DND-41 (cell line): ENCODE data around the gene HOXC6.

Experiments used
- ATAC-seq: fragments of 200-7000 bp; cut with Tn5 transposase; 3 replicates; pipeline ENCODE4 v1.9.1; 2021; ENCODE audit warnings: low read depth; ENCODE audit not compliant: insufficient read depth
- DNase-seq: peaks from one replicate; pipeline ENCODE4 v3.0.0-alpha.2; 2020
- H2AFZ ChIP-seq: 2 replicates; pipeline ENCODE4 v1.6.0; 2012; ENCODE audit warnings: low read depth, low read length
- H3K27ac ChIP-seq: 2 replicates; pipeline ENCODE4 v1.5.1; 2012; ENCODE audit warnings: low read length, inconsistent platforms
- H3K27me3 ChIP-seq: fragments of 200-600 bp; sonication (generic); 2 replicates; pipeline ENCODE4 v1.6.0; 2012; ENCODE audit warnings: low read length, mild to moderate bottlenecking, inconsistent platforms; ENCODE audit not compliant: insufficient read depth, poor library complexity
- H3K36me3 ChIP-seq: 2 replicates; pipeline ENCODE4 v1.5.1; 2012; ENCODE audit warnings: low read length, inconsistent platforms; ENCODE audit not compliant: insufficient read depth
- H3K4me1 ChIP-seq: 2 replicates; pipeline ENCODE4 v1.5.1; 2012; ENCODE audit warnings: mild to moderate bottlenecking, low read length; ENCODE audit not compliant: insufficient read depth
- H3K4me2 ChIP-seq: 2 replicates; pipeline ENCODE4 v1.6.0; 2012; ENCODE audit warnings: mild to moderate bottlenecking, moderate library complexity, low read length, inconsistent platforms; ENCODE audit not compliant: insufficient read depth
- H3K4me3 ChIP-seq, 2 experiments: fragments of 200-600 bp in 1 of 2; shearing (Covaris generic) in 1 of 2; 2 replicates each; pipeline ENCODE4 v1.5.1; 2012 to 2016; ENCODE audit warnings: inconsistent platforms in 2 of 2, low read length in 2 of 2, mild to moderate bottlenecking in 2 of 2, low read depth in 1 of 2, moderate library complexity in 1 of 2
- H3K79me2 ChIP-seq: 2 replicates; pipeline ENCODE4 v1.6.0; 2012; ENCODE audit warnings: low read length, inconsistent platforms; ENCODE audit not compliant: insufficient read depth
- H3K9ac ChIP-seq: 2 replicates; pipeline ENCODE4 v1.6.0; 2012; ENCODE audit warnings: low read depth, mild to moderate bottlenecking, inconsistent platforms, low read length, moderate library complexity
- H3K9me3 ChIP-seq: 2 replicates; pipeline ENCODE4 v1.5.1; 2012; ENCODE audit warnings: low read length, moderate library complexity, mild to moderate bottlenecking, inconsistent platforms; ENCODE audit not compliant: insufficient read depth, severe bottlenecking
- H4K20me1 ChIP-seq: 2 replicates; pipeline ENCODE4 v1.6.0; 2012; ENCODE audit warnings: low read length; ENCODE audit not compliant: insufficient read depth
- CTCF ChIP-seq: IDR thresholded peaks from 2 replicates; pipeline ENCODE4 v1.5.1; 2012; ENCODE audit warnings: borderline replicate concordance, low read length, moderate library complexity, mild to moderate bottlenecking; ENCODE audit not compliant: poor library complexity, severe bottlenecking; ENCODE audit errors: extremely low read depth
- EZH2 ChIP-seq: IDR thresholded peaks from 3 replicates; pipeline ENCODE4 v1.6.1; 2012; ENCODE audit warnings: borderline replicate concordance, low read depth, mild to moderate bottlenecking, moderate library complexity, low read length, inconsistent platforms; ENCODE audit not compliant: severe bottlenecking

The HOXC6 gene

GRCh38 chr12:54016051-54016450, 12.2 kb upstream of the HOXC6 start:
- Histone ChIP-seq H3K27me3 (peaks cover 46% of the 10 kb centered on the region), H2AFZ (no peak overlapping the region), H3K9me3 (no peaks in the 10 kb centered on the region), H3K27ac (no peak overlapping the region), H3K36me3 (no peaks in the 10 kb centered on the region), H3K4me3 (no peak overlapping the region), H3K4me1 (peaks cover 17% of the 10 kb centered on the region), H3K4me2 (no peak overlapping the region), H3K79me2 (0 out of 2 replicates have a peak, but pooled peaks cover 3% of the 10 kb centered on the region), H3K9ac (no peak overlapping the region), H4K20me1 (no peaks in the 10 kb centered on the region)
- no peak for TF ChIP-seq CTCF
- TF ChIP-seq EZH2 = no peak
- ATAC-seq = no peak
- no peak for DNase-seq

GRCh38 chr12:54016478-54016964, 11.7 kb upstream of the HOXC6 start:
- Histone ChIP-seq H2AFZ (no peak overlapping the region), H3K9ac (no peak overlapping the region; the same call in 1 of the 2 replicates), H3K36me3 (no peaks in the 10 kb centered on the region), H3K4me1 (peaks cover 17% of the 10 kb centered on the region), H3K4me2 (peak overlapping the region; percentile 73; the same call in 1 of the 2 replicates), H4K20me1 (no peaks in the 10 kb centered on the region), H3K27me3 (peaks cover 42% of the 10 kb centered on the region), H3K79me2 (0 out of 2 replicates have a peak, but pooled peaks cover 3% of the 10 kb centered on the region), H3K9me3 (no peaks in the 10 kb centered on the region), H3K4me3 (peak overlapping the region in 1 of 2 experiments; percentile 63; a peak in 1 of 4 replicates), H3K27ac (no peak overlapping the region)
- no peak for ATAC-seq
- no peak for TF ChIP-seq CTCF
- TF ChIP-seq EZH2 = no peak
- no peak for DNase-seq

GRCh38 chr12:54017027-54017788, 11.0 kb upstream of the HOXC6 start:
- no peaks in the 10 kb centered on the region for H3K9me3 ChIP-seq
- H3K4me1 ChIP-seq = peaks cover 17% of the 10 kb centered on the region
- H2AFZ ChIP-seq = peak overlapping the region; percentile 83
- no peak for DNase-seq
- H4K20me1 ChIP-seq = no peaks in the 10 kb centered on the region
- peak; percentile 46 for ATAC-seq
- peak overlapping the region; percentile 68 for H3K27ac ChIP-seq
- H3K79me2 ChIP-seq = 0 out of 2 replicates have a peak, but pooled peaks cover 3% of the 10 kb centered on the region
- peak overlapping the region; percentile 87 for H3K9ac ChIP-seq
- peaks cover 43% of the 10 kb centered on the region for H3K27me3 ChIP-seq
- H3K36me3 ChIP-seq = no peaks in the 10 kb centered on the region
- peak overlapping the region; percentile 28 to 63; a peak in 3 of 4 replicates for H3K4me3 ChIP-seq
- H3K4me2 ChIP-seq = peak overlapping the region; percentile 73
- peak; percentile 16 for TF ChIP-seq CTCF
- no peak for TF ChIP-seq EZH2
